Measurements from ENCODE around the gene TANGO2.

The TANGO2 gene

DNA sequence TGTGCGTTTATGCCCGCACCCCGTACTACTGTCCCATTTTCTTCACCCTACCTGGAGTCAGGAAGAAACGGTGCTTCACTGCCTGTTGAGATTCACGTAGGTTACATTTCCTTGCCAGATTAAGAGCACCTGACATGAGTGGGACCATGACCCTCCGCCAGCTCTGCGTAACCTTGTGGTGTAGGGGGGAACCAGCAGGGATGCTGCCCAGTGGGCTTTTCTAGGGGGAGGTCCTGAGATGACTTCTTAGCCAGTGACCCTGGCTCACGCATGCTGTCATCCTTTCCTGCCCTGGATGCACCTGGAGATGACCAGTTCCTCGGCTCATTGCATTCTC, 3.3 kb upstream of the TANGO2 start:
- 57% methylated on average over 9 of the region's 9 CpGs for WGBS
- no peak overlapping the region for H3K27ac ChIP-seq (ENCODE audit: low read depth, low read length)
- no peak overlapping the region for H3K9ac ChIP-seq (ENCODE audit: low read depth, low read length)
- H3K36me3 ChIP-seq (ENCODE audit: insufficient read depth, low read length): no peaks in the 10 kb centered on the region
- peaks cover 62% of the 10 kb centered on the region for H3K27me3 ChIP-seq (ENCODE audit: insufficient read depth, low read length)
- peak overlapping the region; percentile 76 for H3K4me3 ChIP-seq (ENCODE audit: low read length)
- H3K9me3 ChIP-seq (ENCODE audit: insufficient read depth, low read depth, low read length): no peaks in the 10 kb centered on the region
- 0 out of 2 replicates have a peak, but pooled peaks cover 3% of the 10 kb centered on the region for H3K4me1 ChIP-seq (ENCODE audit: insufficient read depth, low read length)

DNA sequence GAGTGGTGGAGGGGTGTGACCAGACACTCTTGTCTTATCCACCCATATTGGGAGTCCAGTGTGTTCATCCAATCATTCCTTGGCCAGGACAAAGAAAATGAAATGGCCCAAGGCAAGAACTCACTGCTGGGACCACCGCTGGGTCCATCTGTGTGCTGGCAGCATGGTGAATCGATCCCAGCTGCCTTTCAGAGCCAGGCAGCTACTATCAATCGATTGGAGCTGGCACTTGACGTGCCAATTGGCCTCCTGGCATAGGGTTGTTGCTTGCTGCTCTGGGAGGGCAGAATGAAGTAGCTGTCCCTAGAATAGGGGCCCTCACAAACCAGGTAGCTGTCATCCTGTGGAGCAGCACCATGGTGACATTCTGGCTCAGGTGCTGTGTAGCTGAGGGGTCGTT, 2.9 kb upstream of the TANGO2 start:
- Histone ChIP-seq H3K36me3 (ENCODE audit: insufficient read depth, low read length) (no peaks in the 10 kb centered on the region), H3K27me3 (ENCODE audit: insufficient read depth, low read length) (peaks cover 62% of the 10 kb centered on the region), H3K4me3 (ENCODE audit: low read length) (no peak overlapping the region), H3K27ac (ENCODE audit: low read depth, low read length) (no peak overlapping the region), H3K9ac (ENCODE audit: low read depth, low read length) (no peak overlapping the region), H3K4me1 (ENCODE audit: insufficient read depth, low read length) (0 out of 2 replicates have a peak, but pooled peaks cover 3% of the 10 kb centered on the region), H3K9me3 (ENCODE audit: insufficient read depth, low read depth, low read length) (no peaks in the 10 kb centered on the region)
- 86% methylated on average over 5 of the region's 5 CpGs for WGBS

DNA sequence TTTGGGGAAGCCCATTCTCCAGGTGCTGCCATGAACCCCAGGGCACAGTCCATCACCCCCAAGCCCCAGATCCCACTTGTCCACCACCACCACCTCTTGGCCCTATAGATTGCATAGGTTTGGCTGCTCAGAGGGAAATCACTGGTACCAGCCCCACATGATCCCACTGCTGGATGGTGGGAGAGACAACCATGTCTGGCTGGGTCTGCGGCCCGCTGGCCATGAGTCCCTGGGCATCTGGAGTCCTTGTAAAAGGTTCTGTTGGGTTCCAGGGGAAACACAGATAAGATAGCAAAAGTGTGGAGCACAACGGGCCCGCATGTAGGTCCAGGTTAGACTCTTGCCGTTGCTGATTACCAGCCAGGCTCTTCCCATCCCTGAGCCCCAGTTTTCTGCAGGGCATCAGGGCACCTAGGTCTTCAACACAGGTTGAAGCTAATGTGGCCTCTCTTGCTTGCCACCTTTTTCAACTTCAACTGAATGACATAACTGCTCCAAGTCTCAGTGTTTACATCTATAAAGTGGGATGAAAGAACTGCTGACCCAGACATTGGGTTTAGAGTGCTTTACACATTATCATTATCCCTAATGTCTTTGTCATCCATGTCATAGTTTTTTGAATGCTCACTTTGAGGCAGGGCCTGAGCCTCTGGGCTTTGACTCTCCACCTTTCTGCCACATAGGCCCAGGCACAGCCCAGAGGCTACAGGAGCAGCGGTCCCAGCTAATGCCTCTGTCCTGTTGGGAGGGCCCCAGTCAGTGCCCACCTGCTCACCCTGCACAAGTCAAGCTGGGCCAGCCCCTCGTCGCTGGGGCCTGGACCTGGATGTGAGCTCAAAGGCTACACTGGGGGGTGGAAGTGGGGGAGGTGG, 1.0 kb upstream of the TANGO2 start:
- H3K36me3 ChIP-seq (ENCODE audit: insufficient read depth, low read length): no peaks in the 10 kb centered on the region
- no peaks in the 10 kb centered on the region for H3K4me1 ChIP-seq (ENCODE audit: insufficient read depth, low read length)
- no peak overlapping the region; the same call in 1 of the 2 replicates for H3K4me3 ChIP-seq (ENCODE audit: low read length)
- WGBS: 85% methylated on average over 8 of the region's 8 CpGs
- no peaks in the 10 kb centered on the region for H3K9me3 ChIP-seq (ENCODE audit: insufficient read depth, low read depth, low read length)
- peaks cover 57% of the 10 kb centered on the region for H3K27me3 ChIP-seq (ENCODE audit: insufficient read depth, low read length)
- no peak overlapping the region for H3K9ac ChIP-seq (ENCODE audit: low read depth, low read length)
- no peak overlapping the region for H3K27ac ChIP-seq (ENCODE audit: low read depth, low read length)

DNA sequence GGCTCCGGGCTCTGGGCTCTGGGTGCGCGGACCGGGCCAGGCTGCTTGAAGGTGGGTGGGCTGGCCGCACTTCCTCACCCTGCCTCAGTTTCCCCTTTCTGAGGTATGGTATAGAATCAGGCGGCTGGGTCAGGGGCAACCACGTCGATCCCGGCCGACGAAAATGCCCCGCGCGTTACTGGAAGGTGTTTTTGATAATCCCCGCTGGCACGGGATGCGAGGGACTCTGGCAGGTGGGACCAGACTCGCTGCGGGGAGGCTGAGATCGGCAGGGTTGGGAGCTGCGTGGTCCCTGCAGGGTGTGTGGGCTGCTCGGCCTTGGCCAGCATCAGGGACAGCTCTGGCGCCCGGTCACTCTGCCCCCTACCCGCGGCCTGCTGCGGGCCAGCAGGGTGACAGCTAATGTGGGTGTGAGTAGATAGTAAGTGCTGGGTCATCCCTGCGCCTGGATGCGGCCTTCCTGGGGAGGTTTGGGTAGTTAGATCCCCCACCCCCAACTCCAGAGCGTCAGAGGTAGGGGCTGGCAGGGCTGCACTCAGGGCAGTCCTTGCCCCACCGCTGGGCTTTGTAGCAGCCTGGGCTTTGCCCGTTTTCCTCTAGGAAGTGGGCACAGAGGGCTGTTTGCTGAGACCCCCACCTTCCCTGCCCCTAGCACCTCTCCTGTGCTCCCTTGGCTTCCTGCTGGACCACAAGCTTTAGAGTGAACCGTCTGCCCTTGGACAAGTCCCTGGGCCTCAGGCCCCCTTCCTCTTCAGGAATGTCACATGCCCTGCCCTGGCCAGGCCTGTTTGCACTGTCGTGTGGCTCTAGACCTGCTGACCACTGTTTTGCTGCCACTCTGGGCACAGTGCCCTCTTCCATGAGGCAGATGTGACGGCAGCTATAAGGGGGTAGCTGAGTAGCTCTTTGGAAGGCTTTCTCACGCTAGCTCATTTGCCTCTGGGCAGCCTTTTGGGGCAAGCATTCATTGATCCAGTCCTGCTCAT, 579 bp downstream of the TANGO2 start:
- Histone ChIP-seq H3K36me3 (ENCODE audit: insufficient read depth, low read length) (no peaks in the 10 kb centered on the region), H3K27ac (ENCODE audit: low read depth, low read length) (no peak overlapping the region), H3K9me3 (ENCODE audit: insufficient read depth, low read depth, low read length) (no peaks in the 10 kb centered on the region), H3K27me3 (ENCODE audit: insufficient read depth, low read length) (peaks cover 42% of the 10 kb centered on the region), H3K4me3 (ENCODE audit: low read length) (peak overlapping the region; percentile 86), H3K4me1 (ENCODE audit: insufficient read depth, low read length) (no peaks in the 10 kb centered on the region), H3K9ac (ENCODE audit: low read depth, low read length) (peak overlapping the region; percentile 71)
- 13% methylated on average over 36 of the region's 36 CpGs for WGBS

DNA sequence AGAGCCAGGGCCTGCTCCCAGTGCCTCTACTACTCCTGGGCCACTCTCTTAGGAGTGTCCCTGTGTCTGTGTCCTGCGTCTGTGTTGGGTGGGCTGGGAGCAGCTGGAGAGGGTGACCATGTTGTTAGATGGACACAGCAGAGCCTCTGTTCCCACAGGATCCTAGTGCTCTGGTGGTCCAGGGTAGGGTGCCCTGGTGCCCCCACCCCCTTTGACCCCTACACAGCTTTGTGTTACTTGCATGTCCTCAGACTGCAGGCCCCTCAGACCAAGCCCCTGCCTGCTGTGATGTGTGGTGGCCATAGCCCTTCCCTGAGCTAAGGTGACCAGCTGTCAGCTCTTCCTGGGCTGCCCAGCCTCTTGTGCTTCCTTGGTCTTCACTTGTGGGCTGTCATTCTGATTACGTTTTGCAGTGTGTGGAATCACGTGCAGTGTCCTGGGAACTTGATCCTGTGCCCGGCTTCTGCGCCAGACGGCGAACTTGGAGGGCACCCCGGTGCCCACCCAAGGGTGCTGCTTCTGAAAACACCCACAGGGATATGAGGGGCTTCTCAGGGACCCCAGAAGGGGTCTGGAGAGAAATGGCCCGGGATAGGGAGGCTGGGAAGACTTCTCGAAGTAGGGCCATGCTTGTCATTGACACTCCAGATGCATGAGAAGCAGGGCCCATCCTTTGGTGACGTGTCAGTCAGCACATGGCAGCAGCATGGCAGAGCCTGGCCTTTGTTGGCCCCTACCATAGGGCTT, 1.5 kb downstream of the TANGO2 start:
- no peaks in the 10 kb centered on the region for H3K9me3 ChIP-seq (ENCODE audit: insufficient read depth, low read depth, low read length)
- no peaks in the 10 kb centered on the region for H3K36me3 ChIP-seq (ENCODE audit: insufficient read depth, low read length)
- H3K27ac ChIP-seq (ENCODE audit: low read depth, low read length): no peak overlapping the region
- peak overlapping the region; percentile 86; the same call in 1 of the 2 replicates for H3K4me3 ChIP-seq (ENCODE audit: low read length)
- peaks cover 36% of the 10 kb centered on the region for H3K27me3 ChIP-seq (ENCODE audit: insufficient read depth, low read length)
- no peaks in the 10 kb centered on the region for H3K4me1 ChIP-seq (ENCODE audit: insufficient read depth, low read length)
- H3K9ac ChIP-seq (ENCODE audit: low read depth, low read length): no peak overlapping the region
- 93% methylated on average over 11 of the region's 11 CpGs for WGBS

DNA sequence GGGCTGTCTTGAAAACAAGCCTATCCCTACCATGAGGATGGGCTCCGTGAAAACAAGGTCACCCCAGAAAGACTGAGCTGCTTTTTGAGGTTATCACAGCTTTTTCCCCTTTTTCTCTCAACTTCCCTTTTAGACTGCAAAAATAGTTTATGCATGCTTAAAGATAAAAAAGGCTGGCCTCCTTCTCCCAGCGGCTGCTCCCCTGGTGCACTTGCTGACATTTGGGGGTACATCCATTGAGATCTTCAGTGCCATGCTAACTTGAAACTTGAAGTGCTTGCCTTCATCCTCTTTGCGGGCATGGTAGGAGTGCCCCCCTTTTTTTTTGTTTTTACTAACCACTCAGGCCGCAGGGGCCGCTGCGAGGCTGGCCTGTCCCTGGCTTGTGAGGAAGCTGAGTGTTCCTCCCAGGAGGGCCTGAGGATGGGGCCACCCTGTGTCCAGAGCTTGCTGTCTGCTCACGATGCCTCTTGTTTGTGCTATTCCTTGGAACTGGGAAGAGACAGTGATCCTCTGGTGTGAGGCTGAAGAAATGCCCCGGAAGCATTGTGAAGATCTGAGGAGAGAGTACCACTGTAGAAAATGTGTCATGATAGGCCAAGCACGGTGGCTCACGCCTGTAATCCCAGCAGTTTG, 2.2 kb downstream of the TANGO2 start:
- H3K9ac ChIP-seq (ENCODE audit: low read depth, low read length): no peak overlapping the region
- WGBS: 92% methylated on average over 10 of the region's 10 CpGs
- H3K27ac ChIP-seq (ENCODE audit: low read depth, low read length): no peak overlapping the region
- no peaks in the 10 kb centered on the region for H3K9me3 ChIP-seq (ENCODE audit: insufficient read depth, low read depth, low read length)
- no peaks in the 10 kb centered on the region for H3K36me3 ChIP-seq (ENCODE audit: insufficient read depth, low read length)
- H3K27me3 ChIP-seq (ENCODE audit: insufficient read depth, low read length): peaks cover 29% of the 10 kb centered on the region
- no peaks in the 10 kb centered on the region for H3K4me1 ChIP-seq (ENCODE audit: insufficient read depth, low read length)
- H3K4me3 ChIP-seq (ENCODE audit: low read length): no peak overlapping the region

DNA sequence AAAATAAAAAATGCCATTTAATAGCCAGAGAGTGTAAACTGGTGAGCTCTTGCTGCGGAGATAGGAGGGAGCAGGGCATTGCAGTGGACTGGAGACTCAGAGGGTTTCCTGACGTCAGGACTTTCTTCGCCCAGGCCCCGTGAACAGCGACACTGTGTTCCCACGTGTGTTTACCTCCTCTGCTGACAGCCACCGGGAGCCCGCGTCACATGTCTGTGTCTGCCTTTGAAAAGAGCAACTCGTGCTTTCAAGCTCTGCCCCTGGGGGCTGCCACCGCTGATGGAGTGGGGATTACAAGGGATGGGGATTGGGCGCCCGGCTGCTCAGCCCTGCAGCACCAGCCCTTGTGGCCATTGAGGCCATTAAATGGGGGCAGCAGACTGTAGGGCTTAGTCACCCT, 3.3 kb downstream of the TANGO2 start:
- H3K4me3 ChIP-seq (ENCODE audit: low read length): no peak overlapping the region
- H3K27ac ChIP-seq (ENCODE audit: low read depth, low read length): no peak overlapping the region
- no peak overlapping the region for H3K9ac ChIP-seq (ENCODE audit: low read depth, low read length)
- WGBS: 83% methylated on average over 13 of the region's 13 CpGs
- H3K27me3 ChIP-seq (ENCODE audit: insufficient read depth, low read length): peaks cover 18% of the 10 kb centered on the region
- H3K9me3 ChIP-seq (ENCODE audit: insufficient read depth, low read depth, low read length): no peaks in the 10 kb centered on the region
- no peaks in the 10 kb centered on the region for H3K36me3 ChIP-seq (ENCODE audit: insufficient read depth, low read length)
- H3K4me1 ChIP-seq (ENCODE audit: insufficient read depth, low read length): no peaks in the 10 kb centered on the region

DNA sequence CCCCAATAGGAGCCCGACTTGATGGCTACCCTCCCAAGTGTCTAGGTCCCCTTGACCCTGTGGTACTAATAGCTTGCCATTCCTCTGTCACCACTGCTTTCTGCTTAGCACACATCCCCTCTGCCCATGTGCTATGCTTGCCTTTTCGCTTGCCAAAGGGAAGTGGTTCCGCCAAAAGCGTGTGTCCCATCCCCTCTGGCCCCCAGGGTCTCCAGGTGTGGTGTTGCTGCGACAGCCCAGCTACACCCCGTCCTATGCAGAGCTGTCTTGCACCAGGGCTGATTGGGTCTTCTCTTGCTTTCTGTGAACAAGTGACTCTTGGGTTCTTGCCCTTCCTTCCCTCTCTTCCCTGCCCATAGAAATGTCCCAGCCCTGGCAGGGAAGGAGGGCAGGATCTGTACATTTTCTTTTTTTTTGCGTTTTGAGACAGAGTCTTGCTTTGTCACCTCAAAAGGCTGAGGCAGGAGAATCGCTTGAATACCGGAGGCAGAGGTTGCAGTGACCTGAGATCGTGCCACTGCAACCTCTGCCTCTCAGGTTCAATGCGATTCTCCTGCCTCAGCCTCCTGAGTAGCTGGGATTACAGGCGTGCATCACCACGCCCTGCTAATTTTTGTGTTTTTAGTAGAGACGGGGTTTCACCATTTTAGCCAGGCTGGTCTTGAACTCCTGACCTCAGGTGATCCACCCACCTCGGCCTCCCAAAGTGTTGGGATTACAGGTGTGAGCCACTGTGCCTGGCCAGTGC, 3.9 kb downstream of the TANGO2 start:
- 95% methylated on average over 15 of the region's 15 CpGs for WGBS
- H3K27ac ChIP-seq (ENCODE audit: low read depth, low read length): no peak overlapping the region
- H3K9me3 ChIP-seq (ENCODE audit: insufficient read depth, low read depth, low read length): no peaks in the 10 kb centered on the region
- no peaks in the 10 kb centered on the region for H3K36me3 ChIP-seq (ENCODE audit: insufficient read depth, low read length)
- no peaks in the 10 kb centered on the region for H3K4me1 ChIP-seq (ENCODE audit: insufficient read depth, low read length)
- no peak overlapping the region for H3K4me3 ChIP-seq (ENCODE audit: low read length)
- H3K27me3 ChIP-seq (ENCODE audit: insufficient read depth, low read length): peaks cover 12% of the 10 kb centered on the region
- H3K9ac ChIP-seq (ENCODE audit: low read depth, low read length): no peak overlapping the region

DNA sequence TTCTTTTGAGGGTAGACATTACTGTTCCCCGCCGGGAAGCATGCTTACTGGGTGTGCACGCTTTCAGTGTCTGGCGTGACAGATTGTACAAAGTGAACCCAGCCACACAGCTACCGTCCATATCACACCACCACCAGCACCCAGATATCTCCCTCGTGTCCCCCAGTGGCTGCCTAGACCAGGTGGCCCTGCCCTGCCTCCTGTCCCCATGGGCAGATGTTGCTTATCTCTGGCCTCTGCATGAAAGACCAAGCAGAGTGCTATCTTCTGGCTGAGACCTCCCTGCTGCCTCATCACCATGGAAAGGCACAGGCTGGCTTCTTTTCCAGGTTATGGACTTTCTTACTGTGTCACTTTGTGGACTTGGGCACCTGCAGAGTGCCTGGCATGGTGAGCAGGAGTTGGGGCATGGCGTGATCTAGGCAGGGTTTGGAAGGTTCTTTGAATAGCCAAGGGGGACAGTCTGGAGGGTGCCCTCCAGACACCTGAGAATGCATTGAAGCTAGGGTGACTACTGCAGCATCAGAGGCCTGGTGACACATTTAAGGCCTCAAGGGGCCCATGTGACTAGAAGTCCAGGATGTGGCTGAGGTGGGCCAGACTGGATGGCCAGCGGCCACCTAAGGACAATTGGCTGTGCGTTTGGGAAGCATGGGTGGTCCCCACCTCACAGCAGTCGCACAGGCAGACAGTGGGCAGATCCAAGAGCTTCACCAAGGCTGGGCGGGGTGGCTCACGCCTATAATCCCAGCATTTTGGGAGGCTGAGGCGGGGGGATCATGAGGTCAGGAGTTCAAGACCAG, 4.7 kb downstream of the TANGO2 start:
- no peaks in the 10 kb centered on the region for H3K36me3 ChIP-seq (ENCODE audit: insufficient read depth, low read length)
- no peaks in the 10 kb centered on the region for H3K4me1 ChIP-seq (ENCODE audit: insufficient read depth, low read length)
- H3K9me3 ChIP-seq (ENCODE audit: insufficient read depth, low read depth, low read length): no peaks in the 10 kb centered on the region
- H3K4me3 ChIP-seq (ENCODE audit: low read length): no peak overlapping the region
- no peak overlapping the region for H3K9ac ChIP-seq (ENCODE audit: low read depth, low read length)
- H3K27me3 ChIP-seq (ENCODE audit: insufficient read depth, low read length): peaks cover 4% of the 10 kb centered on the region; the same call in 1 of the 2 replicates
- no peak overlapping the region for H3K27ac ChIP-seq (ENCODE audit: low read depth, low read length)
- WGBS: 94% methylated on average over 13 of the region's 13 CpGs
